ENCODE data around the gene CYB5R4. TPM values are rescaled to one million over a fixed set of nuclear protein-coding genes. Genes with fewer than 3 reads are reported as not detected.

The CYB5R4 gene
- total RNA-seq, 1 experiment from 2014 or later, result 24.0 TPM

DNA sequence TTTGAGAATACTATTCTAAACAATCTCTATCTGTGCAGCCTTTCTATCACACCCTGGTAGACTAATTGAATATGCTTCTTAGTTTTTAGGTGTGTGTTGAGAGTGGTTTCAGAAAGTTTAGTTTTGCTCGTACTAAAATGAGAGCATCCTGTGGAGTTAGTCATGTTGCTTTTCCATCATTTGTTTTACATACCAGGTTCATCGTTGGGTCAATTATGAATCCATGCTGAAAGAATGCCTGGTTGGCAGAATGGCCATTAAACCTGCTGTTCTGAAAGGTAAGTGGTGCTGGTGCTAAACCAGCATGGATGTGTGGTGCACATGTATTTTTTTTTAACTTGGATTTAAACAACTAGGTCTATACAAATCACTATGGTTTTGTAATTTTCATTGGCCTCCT lies 49.3 kb downstream of the CYB5R4 start:
- Histone ChIP-seq H3K4me2 (ENCODE audit: low read length) (no peak overlapping the region), H3K4me3 (replicated peaks in 1 of 2; ENCODE audit: low read depth in 1 of 2, low read length in 2 of 2) (no peak overlapping the region), H3K79me2 (ENCODE audit: insufficient read depth, low read length) (peaks cover 9% of the 10 kb centered on the region), H3K9me3 (ENCODE audit: control insufficient read depth in 1 of 2, insufficient read depth in 1 of 2, low read depth in 1 of 2, low read length in 2 of 2) (no peaks in the 10 kb centered on the region), H3K9ac (ENCODE audit: low read length) (no peak overlapping the region), H3K4me1 (ENCODE audit: control insufficient read depth in 1 of 2, insufficient read depth in 2 of 2, low read length in 2 of 2) (no peaks in the 10 kb centered on the region; a peak in 1 of 4 replicates), H3K9me2 (ENCODE audit: insufficient read depth) (no peaks in the 10 kb centered on the region), H3K27ac (ENCODE audit: low read depth, low read length) (no peak overlapping the region), H2AFZ (ENCODE audit: low read depth, low read length, poor library complexity, severe bottlenecking) (no peak overlapping the region), H3K27me3 (ENCODE audit: insufficient read depth, low read length) (no peaks in the 10 kb centered on the region), H3K36me3 (ENCODE audit: control insufficient read depth in 1 of 2, insufficient read depth in 2 of 2, low read length in 2 of 2) (no peaks in the 10 kb centered on the region), H4K20me1 (ENCODE audit: insufficient read depth) (no peaks in the 10 kb centered on the region)
- no TSS peak for BruUV-seq (replicated peaks)
- ChIA-PET RAD21 (ENCODE audit: low non-redundant PET in 1 of 2, low total read pairs in 2 of 2, uncharacterized antibody in 2 of 2, unreplicated experiment in 2 of 2) (no interaction called here), POLR2A (no interaction called here), CTCF (no interaction called here)
- no peak for ATAC-seq
- intact Hi-C loops (cut with micrococcal nuclease), result no loop called here
- TF ChIP-seq, protein P1, sequence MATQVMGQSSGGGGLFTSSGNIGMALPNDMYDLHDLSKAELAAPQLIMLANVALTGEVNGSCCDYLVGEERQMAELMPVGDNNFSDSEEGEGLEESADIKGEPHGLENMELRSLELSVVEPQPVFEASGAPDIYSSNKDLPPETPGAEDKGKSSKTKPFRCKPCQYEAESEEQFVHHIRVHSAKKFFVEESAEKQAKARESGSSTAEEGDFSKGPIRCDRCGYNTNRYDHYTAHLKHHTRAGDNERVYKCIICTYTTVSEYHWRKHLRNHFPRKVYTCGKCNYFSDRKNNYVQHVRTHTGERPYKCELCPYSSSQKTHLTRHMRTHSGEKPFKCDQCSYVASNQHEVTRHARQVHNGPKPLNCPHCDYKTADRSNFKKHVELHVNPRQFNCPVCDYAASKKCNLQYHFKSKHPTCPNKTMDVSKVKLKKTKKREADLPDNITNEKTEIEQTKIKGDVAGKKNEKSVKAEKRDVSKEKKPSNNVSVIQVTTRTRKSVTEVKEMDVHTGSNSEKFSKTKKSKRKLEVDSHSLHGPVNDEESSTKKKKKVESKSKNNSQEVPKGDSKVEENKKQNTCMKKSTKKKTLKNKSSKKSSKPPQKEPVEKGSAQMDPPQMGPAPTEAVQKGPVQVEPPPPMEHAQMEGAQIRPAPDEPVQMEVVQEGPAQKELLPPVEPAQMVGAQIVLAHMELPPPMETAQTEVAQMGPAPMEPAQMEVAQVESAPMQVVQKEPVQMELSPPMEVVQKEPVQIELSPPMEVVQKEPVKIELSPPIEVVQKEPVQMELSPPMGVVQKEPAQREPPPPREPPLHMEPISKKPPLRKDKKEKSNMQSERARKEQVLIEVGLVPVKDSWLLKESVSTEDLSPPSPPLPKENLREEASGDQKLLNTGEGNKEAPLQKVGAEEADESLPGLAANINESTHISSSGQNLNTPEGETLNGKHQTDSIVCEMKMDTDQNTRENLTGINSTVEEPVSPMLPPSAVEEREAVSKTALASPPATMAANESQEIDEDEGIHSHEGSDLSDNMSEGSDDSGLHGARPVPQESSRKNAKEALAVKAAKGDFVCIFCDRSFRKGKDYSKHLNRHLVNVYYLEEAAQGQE (IDR thresholded peaks at IDR 0.05; ENCODE audit: low read depth), result no peak
- no peak for TF ChIP-seq CBX3 (IDR thresholded peaks at IDR 0.05; ENCODE audit: low read depth)
- TF ChIP-seq EZH2 (IDR thresholded peaks at IDR 0.05), result no peak
- TF ChIP-seq POLR2A (IDR thresholded peaks at IDR 0.05; ENCODE audit: borderline replicate concordance, extremely low read depth, insufficient read depth, insufficient read length), result no peak
- TF ChIP-seq, protein P2, sequence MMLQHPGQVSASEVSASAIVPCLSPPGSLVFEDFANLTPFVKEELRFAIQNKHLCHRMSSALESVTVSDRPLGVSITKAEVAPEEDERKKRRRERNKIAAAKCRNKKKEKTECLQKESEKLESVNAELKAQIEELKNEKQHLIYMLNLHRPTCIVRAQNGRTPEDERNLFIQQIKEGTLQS (IDR thresholded peaks at IDR 0.05), result no peak
- no peak for TF ChIP-seq JUND (IDR thresholded peaks at IDR 0.05)
- TF ChIP-seq, protein P3, sequence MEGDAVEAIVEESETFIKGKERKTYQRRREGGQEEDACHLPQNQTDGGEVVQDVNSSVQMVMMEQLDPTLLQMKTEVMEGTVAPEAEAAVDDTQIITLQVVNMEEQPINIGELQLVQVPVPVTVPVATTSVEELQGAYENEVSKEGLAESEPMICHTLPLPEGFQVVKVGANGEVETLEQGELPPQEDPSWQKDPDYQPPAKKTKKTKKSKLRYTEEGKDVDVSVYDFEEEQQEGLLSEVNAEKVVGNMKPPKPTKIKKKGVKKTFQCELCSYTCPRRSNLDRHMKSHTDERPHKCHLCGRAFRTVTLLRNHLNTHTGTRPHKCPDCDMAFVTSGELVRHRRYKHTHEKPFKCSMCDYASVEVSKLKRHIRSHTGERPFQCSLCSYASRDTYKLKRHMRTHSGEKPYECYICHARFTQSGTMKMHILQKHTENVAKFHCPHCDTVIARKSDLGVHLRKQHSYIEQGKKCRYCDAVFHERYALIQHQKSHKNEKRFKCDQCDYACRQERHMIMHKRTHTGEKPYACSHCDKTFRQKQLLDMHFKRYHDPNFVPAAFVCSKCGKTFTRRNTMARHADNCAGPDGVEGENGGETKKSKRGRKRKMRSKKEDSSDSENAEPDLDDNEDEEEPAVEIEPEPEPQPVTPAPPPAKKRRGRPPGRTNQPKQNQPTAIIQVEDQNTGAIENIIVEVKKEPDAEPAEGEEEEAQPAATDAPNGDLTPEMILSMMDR (IDR thresholded peaks at IDR 0.05 in 2 of 3, conservative IDR thresholded peaks at IDR 0.05 in 1 of 3; ENCODE audit: borderline replicate concordance in 1 of 3, insufficient read depth in 1 of 3, low read depth in 2 of 3, low read length in 2 of 3), result no peak
- TF ChIP-seq TCF7L2 (IDR thresholded peaks at IDR 0.05; ENCODE audit: borderline replicate concordance, extremely low read depth, insufficient read depth, insufficient read length), result no peak
- no peak for TF ChIP-seq ZNF274 (IDR thresholded peaks at IDR 0.05; ENCODE audit: low read depth, low read length)
- no peak for TF ChIP-seq POLR2AphosphoS5 (IDR thresholded peaks at IDR 0.05; ENCODE audit: low read depth, low read length)
- TF ChIP-seq ZFX (IDR thresholded peaks at IDR 0.05), result no peak
- no peak for TF ChIP-seq EZH2phosphoT487 (IDR thresholded peaks at IDR 0.05; ENCODE audit: borderline replicate concordance)
- no peak for TF ChIP-seq YY1 (IDR thresholded peaks at IDR 0.05; ENCODE audit: extremely low read depth, insufficient replicate concordance, low read depth, low read length)
- TF ChIP-seq, protein P4, sequence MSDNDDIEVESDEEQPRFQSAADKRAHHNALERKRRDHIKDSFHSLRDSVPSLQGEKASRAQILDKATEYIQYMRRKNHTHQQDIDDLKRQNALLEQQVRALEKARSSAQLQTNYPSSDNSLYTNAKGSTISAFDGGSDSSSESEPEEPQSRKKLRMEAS (IDR thresholded peaks at IDR 0.05), result no peak
- no peak for TF ChIP-seq SRF (IDR thresholded peaks at IDR 0.05; ENCODE audit: low read depth)
- DNase-seq (ENCODE audit: low read depth, low spot score), result no peak

Data from HCT116 (cell line).